ENCODE measurements around the gene LUZP2.
"Not testable (repeated sequence)": the region's sequence is repeated elsewhere in the genome, so short reads cannot be mapped to it uniquely, and the experiment has no call there.

Gene LUZP2

GRCh38 chr11:24819006-24819405 is 322.2 kb downstream of the LUZP2 start:
- no peak for DNase-seq (ENCODE audit: low read depth, low spot score)

DNA sequence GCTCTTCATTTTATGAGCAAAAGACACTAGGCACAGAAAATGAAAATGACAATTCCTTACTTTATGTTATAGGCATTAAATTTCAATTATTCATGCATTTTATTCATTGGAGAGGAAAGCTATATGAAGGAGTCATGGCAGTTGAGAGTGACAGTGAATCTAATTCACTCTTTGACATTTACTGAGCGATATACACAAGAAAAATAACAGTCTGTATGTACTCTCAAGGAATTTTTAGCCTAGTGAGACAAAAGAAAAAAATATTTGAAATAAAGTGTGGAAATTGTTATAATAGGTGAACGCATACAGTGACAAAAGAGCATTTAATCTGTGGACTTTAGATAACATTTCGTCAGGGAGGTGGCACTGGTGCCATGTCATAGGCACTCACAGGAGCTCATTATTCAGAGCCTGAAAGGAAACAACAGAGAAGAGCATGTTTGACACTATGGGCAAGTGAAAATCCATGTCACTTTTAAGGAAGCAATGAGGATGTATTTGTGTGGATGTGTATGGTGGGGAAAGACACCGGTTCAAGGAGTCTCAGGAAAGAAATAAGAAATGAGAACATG is 323.1 kb downstream of the LUZP2 start:
- no peak for DNase-seq (ENCODE audit: low read depth, low spot score)

- no peak for DNase-seq (ENCODE audit: low read depth, low spot score)
Measured at GRCh38 chr11:24820541-24820940, 323.7 kb downstream of the LUZP2 start.

GRCh38 chr11:24828938-24829605 is 332.2 kb downstream of the LUZP2 start:
- no peak for DNase-seq (ENCODE audit: low read depth, low spot score)

DNA sequence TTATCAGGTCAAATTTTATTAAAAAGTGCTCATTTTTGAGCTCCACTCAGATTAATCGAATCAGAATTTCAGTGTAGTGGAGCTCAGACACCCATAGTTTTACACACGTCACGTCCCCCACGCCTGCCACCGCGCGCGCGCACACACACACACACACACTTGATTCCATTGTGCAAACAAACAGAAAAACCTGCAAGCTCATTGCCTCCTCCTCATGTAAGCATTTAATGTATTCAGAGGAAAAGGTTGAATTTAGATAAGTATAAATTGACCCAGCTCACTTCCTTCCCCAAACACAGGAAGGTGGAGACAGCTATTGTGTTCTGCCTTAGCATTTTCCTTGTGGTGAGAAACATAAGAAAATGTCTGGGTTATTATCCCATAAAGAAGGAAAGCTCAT is 336.7 kb downstream of the LUZP2 start:
- no peak for DNase-seq (ENCODE audit: low read depth, low spot score)

DNA sequence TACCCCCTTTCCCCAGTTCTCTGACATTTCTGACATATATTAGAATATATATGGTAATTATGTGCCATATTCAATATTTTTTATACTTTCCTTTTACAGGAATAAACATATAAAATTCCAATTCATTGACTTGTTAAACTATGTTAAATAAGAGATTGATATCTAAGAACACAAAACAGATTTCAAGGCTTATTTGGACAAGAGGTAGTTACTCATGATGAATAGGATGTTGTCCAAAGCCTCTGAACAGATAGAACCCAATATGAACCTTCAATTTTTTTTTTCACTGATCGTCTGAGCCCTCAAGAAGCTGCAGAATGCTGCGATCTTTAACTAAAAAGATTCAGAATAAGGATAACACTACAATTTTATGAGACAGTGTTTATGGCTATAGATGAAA is 340.3 kb downstream of the LUZP2 start:
- DNase-seq (ENCODE audit: low read depth, low spot score), result no peak

GRCh38 chr11:24842308-24842707 is 345.5 kb downstream of the LUZP2 start:
- DNase-seq (ENCODE audit: low read depth, low spot score), result no peak

GRCh38 chr11:24844406-24844805 is 347.6 kb downstream of the LUZP2 start:
- DNase-seq (ENCODE audit: low read depth, low spot score), result no peak

- no peak for DNase-seq (ENCODE audit: low read depth, low spot score)
Measured at GRCh38 chr11:24848857-24849256, 352.0 kb downstream of the LUZP2 start.

DNA sequence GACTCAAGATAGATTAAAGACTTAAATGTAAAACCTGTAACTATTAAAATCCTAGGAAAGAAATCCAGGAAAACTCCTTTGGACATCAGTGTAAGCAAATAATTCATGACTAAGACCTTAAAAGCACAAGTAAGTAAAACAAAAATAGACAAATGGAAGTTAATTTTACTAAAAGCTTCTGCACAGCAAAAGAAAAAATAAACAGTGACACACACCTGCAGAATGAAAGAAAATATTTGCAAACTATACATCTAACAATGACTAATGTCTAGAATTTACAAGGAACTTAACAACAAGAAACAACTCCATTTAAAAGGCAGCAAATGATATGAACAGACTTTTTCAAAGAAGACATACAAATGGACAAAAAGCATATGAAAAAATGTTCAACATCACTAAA is 359.1 kb downstream of the LUZP2 start:
- DNase-seq (ENCODE audit: low read depth, low spot score), result no peak

- DNase-seq (ENCODE audit: low read depth, low spot score), result no peak
Measured at GRCh38 chr11:24859801-24860300, 363.0 kb downstream of the LUZP2 start.

- no peak for DNase-seq (ENCODE audit: low read depth, low spot score)
Measured at GRCh38 chr11:24861440-24861839, 364.6 kb downstream of the LUZP2 start.

DNA sequence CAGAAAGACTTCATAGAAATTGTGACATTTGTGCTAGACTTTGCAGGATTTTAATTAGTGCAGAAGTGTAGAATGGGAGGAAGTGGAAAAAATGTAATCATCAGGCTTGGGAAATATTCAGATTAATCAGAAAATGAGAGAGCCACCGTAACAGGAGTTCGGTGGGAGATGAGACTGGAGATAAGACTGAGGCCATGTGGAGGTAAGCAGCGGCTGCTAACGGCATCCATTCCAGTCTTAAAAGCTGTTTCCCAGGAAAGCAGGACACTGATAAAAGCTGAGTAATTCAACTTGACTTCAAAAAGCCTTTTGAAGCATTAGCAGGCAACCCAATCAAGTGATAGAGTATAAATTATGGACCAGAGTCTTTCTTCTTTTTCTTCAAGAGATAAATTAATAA is 369.9 kb downstream of the LUZP2 start:
- no peak for DNase-seq (ENCODE audit: low read depth, low spot score)

DNA sequence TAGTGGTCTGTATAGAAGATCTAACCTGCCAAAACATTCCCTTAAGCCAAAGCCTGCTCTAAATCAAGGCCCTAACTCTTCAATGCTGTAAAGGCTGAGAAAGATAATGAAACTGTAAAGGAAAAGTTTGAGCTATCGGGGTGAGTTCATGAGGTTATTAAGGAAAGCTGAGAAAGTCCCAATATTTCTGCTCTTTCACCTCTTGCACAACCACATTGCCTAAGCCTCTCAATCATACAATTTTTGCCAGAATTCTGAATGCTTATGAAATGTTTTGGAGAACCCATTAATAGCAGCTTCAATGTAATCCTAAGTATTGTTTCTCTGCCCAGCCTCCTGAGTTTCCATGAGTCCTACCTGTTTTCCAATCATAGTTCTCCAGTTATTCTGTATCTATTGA is 373.2 kb downstream of the LUZP2 start:
- DNase-seq (ENCODE audit: low read depth, low spot score), result no peak

DNA sequence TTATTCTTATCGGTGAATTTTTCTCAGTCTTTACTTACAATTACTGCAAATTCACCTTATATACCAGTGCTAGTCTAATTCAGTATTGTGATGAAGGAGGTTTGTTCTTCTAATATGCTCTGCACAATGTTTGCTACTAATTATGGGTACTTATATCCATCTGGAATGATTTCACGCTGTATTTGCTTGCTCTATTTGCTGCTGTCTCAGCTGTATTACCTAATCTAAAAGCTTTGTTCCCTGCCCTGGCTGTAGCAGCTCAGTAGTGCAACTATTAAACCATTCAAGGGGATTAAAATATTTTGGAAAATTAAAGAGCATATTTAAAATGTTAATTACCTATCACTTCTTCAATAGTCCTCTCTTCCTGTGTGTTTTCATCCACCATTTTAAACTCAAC is 375.3 kb downstream of the LUZP2 start:
- DNase-seq (ENCODE audit: low read depth, low spot score), result no peak

DNA sequence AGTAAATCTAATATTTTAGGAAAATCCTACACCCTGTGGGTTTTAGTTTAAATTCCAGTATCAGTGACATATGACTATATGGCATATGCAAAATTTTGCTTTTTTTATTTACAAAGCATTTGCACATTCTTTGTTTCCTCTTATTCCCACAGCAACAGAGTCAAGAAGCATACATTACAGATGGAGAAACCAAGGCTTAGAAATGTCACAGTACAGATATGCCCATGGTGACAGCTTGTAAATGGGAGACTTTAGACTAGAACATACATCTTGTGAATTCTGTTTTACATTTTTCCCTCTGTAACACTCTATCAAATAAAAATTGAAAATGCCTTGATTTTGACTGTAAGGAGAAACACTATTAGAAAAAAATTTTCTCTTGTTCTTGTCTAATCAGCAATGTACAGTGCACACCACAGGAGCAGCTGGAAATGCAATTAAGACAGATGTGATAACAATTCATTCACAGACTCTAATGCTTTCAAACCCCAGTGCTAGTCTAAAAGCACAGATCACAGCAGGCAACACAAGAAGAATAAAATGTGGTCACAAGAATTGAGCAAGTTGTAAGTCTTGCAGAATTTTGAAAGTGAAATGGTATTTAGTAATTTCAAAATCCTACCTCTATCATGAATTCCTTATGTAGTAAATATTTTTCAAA is 375.9 kb downstream of the LUZP2 start:
- DNase-seq (ENCODE audit: low read depth, low spot score), result no peak

DNA sequence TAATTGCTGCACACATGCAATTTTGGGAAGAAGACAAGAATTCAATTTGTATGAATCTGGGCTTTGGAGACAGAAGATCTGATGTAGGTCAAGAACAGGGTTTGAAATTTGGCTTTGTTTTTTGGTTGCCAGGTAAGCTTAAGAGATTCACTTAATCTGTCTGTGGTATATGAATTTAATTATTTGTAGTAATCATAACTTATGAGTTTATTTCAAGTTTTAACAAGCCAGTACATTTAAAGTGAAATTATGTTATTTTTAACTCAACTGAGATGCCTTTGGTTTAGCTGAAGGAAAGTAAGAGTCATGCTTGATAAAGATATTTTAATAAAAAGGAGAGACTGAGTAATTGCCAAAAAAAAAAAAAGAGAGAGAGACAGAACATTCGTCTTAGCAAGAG is 384.1 kb downstream of the LUZP2 start:
- no peak for DNase-seq (ENCODE audit: low read depth, low spot score)

DNA sequence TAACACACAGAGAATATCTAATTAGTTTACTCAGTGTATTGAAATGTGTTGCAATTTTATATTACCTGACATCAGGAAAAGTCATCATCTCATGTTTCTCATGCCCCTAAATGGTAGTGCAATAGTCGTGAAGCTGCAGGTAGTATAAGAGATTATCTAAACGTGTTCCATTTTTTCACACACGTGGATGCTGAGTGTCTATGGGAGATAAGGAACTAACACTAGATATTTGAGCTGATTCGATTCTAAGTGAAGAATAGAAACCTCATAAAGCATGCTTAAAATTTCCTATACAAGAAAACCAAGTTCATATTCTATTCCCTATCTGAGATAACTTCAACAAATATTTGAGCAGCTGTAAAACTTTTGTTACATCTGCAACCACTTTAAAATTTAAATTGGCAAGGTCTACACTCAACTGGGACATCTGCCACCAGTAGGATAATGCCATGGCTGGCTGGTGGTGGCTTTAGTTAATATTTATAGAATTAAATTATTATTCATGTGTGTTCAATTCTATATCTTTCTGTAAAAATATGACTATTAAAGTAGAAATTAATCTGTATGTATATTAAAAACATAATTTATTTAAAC is 388.8 kb downstream of the LUZP2 start:
- no peak for DNase-seq (ENCODE audit: low read depth, low spot score)

- no peak for DNase-seq (ENCODE audit: low read depth, low spot score)
Measured at GRCh38 chr11:24886880-24887619, 390.2 kb downstream of the LUZP2 start.

- DNase-seq (ENCODE audit: low read depth, low spot score), result no peak
Measured at GRCh38 chr11:24890426-24890825, 393.6 kb downstream of the LUZP2 start.

DNA sequence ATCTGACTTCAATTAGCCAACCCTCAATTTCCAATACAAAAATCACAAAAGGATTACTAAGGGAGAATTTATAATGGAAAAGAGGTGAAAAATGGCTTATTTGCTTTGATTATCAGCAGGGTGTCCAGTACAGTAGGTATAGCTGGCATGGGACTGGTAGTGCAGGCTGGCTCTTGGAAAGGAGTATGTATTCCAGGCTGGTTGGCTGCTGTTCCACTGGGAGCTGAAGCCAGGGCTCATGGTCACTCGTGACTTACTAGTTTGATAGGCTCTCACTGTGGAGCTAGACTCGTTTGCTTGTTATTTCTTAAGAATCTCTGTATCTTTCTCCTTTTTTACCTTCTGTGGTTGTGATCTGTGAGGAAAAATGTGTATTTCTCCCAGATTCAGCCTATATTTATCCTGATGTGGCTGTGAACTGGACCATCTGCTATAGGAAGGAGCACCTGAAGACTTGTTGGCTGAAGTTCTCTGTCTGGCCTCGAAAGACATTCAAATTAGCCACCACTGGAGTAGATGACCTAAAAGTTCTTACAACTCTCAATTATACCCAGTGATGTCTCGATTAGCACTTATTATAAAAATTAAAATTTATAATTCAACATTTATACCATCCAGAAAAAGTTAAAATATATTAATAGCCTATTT is 395.1 kb downstream of the LUZP2 start:
- DNase-seq (ENCODE audit: low read depth, low spot score), result not testable (repeated sequence)
